Hippocampal formation (tissue), 2 donors: Measurements from ENCODE around the gene ODF4.
"Not testable (repeated sequence)": the region's sequence is repeated elsewhere in the genome, so short reads cannot be mapped to it uniquely, and the experiment has no call there.

ENCODE experiments used
- DNase-seq, 2 donors: peaks; one replicate each; lab custom pipeline; 2025; lab: John Stamatoyannopoulos, UW

Gene ODF4

DNA sequence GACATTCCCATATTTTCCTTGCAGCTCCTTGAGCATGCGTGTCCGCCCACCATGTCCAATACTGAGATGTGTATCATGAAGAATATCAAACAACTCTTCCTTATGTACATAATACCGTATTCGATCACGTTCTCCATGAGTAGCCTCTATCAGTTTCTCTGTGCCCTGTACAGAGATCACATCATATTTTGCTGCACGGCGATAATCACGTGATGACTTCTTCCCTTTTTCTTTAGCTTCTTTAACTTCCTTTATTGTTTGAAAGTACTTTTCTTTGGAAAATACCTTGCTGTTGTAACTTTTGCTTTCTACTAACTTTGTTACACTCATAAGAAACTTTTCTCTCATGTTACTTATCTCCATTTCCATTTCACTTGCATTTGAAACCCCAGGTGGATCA is 30.3 kb downstream of the ODF4 start:
- DNase-seq, result no peak

- DNase-seq, result no peak
Observed at GRCh38 chr17:8371786-8372185, 32.1 kb downstream of the ODF4 start.

GRCh38 chr17:8372422-8372821 is 32.8 kb downstream of the ODF4 start:
- no peak for DNase-seq

- DNase-seq, result not testable (repeated sequence)
Observed at GRCh38 chr17:8373856-8374255, 34.2 kb downstream of the ODF4 start.

GRCh38 chr17:8375738-8376259 is 36.2 kb downstream of the ODF4 start:
- DNase-seq, result no peak

DNA sequence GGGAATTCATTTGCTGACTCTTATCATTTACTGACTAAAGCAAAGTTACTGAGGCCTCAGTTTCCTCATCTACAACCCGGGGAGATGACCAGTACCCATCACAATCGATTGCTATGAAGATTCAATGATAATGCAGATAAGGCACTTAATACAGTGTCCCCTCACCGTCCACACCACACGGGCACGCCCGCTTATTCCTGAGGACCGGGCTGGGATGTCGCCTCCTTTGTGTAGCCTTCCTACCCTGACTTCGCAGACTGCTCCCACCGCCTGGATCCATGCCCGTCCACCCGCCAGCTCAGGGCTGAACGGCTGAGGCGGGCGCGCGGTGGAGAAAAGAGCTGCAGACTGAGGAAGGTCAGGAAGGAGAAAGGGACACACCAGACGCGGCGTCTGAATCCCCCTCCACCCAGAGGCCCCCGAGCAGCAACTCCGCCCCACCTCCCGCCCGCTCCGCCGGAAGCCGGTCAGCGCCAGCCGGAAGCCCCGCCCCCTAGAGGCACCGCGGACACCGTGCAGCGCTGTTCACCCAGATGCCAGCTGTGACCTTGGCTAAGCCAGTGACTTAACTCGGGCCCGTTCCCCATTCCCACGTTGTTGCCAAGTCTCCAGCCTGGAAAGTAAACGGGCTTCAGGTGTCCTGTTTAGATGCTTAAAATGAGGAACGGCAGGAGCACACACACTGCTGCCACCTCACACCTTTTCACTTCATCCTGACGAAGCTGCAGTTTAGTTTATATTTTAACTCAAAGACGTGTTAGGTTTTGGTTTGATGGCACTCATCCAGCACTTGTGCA is 36.8 kb downstream of the ODF4 start, which contains the start of gene KRABD2:
TSS of gene KRABD2 (minus strand) at position 434 of the 797 bp plus-strand sequence.
- DNase-seq, result peak; percentile 64 to 84

DNA sequence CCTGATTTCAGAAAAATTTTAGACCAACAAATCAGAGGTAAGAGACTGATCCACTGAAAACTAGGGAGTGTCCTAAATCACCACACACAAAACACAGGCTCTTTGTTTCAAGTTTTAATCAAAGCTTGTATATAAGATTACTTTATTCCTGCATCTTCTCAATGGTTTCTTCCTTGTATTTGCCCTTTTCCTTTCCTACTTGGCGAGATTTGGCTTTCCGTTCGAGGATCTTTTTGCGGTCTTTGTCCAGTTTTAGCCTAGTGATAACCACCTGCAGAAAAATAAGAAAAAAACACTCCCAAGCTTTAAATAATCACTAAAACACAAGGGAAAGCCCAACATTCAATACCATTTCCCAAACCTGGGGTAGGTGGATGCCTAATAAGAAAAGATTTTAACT is 37.8 kb downstream of the ODF4 start:
- DNase-seq, result no peak

GRCh38 chr17:8378117-8378516 is 38.5 kb downstream of the ODF4 start:
- not testable (repeated sequence) for DNase-seq

- DNase-seq, result no peak
Observed at GRCh38 chr17:8380049-8380448, 40.4 kb downstream of the ODF4 start.

GRCh38 chr17:8382052-8382879 is 42.6 kb downstream of the ODF4 start:
- DNase-seq, result no peak

GRCh38 chr17:8382880-8383142 is 43.2 kb downstream of the ODF4 start:
- DNase-seq, result no peak

DNA sequence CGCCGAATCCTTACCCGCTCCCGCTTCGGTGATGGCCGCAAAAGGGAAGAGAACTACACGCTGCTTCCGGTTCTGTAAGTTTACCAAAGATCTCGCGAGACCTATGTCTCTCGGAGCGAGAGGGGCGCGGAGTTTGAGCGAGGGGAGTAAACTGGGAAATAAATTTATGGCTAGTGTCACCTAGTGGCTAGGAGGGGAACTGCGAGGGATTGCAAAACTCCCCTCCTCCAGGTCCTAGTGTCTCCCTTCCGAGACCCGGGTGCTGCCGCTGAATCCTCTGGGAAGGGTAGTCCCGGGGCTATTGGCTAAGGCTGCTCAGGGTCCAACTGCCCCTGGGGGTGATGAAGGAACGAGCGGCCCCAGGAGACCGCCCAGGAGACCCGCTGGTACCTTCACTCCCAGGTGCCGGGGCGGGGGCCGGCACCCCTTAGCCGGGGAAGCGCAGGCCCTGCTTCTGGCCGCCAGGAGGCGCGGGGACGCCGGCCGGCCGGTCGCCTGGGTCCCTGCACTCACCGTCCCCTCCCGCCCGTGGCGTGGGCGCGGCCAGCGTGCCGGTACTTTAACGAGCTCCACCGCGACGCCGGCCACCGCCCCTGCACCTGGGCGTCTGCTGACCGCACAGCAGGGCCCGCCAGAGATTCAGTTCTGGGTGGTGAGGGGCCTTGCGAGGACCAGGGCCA is 43.6 kb downstream of the ODF4 start, which contains the start of gene RPL26:
TSS of gene RPL26 (minus strand) at position 51 of the 680 bp plus-strand sequence. CDS start 883 bp downstream, outside the sequence.
- DNase-seq, result peak; percentile 95 to 98

DNA sequence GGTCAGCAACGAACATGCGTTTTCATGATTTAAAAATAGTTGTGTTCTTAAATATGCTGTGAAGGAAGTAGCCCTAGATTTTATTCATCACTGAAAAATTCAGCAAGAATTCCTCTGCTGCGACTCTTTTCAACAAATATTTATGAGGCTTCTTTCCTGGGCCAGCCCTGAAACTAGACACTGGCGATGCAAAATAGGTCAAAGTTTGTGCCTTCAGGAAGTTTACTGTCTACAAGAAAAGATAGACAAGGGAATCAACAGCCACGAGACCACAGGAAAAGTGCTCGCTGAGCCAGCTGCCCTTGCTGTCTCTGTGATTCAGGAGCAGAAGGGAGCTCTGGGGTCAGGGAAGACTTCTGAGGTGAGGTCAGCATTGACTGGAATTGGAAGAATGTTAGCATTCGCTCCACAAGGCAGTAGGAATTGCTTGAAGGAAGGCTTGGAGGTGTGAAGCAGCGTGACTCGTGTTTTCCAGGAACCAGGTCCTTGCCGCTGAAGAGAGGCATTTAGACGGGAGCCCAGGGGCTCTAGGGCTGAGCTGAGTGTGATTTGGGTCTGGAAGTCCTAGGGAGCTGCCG is 45.2 kb downstream of the ODF4 start:
- no peak for DNase-seq

DNA sequence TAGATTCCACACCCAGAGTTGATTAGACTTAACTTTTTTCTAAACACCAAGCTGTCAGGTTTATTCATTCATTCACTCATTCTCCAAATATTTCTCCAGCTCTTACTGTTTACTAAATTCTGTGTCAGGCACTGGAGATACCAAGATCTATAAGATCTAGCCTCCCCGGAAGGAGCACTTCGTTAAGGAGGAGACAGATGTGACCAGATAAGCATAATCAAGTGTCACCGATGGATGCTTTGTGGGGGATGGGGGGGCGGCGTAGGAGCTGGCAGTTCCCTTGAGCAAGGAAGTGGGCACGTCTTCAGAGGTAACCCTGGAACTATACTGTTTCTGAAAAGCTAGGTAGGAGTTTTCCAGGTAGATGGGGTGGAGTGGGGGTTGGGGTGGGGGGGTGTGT is 47.2 kb downstream of the ODF4 start:
- no peak for DNase-seq

- no peak for DNase-seq
Observed at GRCh38 chr17:8387914-8388651, 48.4 kb downstream of the ODF4 start.

- DNase-seq, result no peak
Observed at GRCh38 chr17:8391711-8392110, 52.1 kb downstream of the ODF4 start.

- DNase-seq, result no peak
Observed at GRCh38 chr17:8392274-8392673, 52.6 kb downstream of the ODF4 start.

GRCh38 chr17:8392674-8393469 is 53.2 kb downstream of the ODF4 start:
- no peak for DNase-seq

DNA sequence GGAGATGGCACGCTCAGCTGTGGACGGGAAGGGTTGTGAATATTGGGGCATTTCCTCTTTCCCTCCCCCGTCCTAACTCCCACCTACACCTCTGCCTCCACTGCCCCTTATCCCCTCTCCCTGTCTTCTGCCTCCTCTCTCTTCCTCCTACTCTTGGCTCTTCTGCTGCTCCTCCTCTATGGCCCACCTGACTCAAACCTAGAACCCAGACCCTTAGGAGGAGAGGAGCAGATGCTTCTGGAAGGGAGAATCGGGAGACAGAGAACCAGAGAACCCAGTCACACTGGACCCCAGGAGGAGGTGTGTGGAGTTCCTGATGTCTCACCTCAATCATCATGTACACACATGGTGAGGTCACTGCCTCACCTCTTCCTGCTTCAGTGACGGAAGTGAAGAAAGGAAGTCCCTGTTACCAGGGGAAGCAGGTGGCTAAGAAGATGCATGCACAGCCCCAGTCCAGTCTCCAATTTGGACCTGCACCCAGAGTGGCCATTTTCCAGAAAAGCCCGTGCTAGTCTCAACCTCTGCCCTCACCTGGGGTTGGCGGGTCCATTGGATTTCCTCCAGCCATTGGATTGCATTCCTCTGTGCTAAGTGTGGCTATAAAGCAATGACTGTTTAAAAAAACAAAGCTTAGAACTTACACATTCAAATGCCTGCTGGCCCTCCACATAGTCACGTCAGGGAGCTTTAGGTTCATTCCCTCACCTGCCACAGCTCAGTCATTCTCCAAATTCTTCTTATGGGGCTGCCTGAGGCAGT is 54.0 kb downstream of the ODF4 start:
- DNase-seq, result no peak

- not testable (repeated sequence) for DNase-seq
Observed at GRCh38 chr17:8394497-8394896, 54.9 kb downstream of the ODF4 start.
